ENCODE results near the gene ARMC8.

The ARMC8 gene

GRCh38 chr3:138203938-138204337 lies 16.8 kb downstream of the ARMC8 start:
- no peak overlapping the region for H3K4me3 ChIP-seq (ENCODE audit: low read depth, low read length)
- DNase-seq (ENCODE audit: low read depth, low spot score), result no peak
- CTCF ChIA-PET, result interaction anchor here (1.3 kb wide), 1 partner anchor 17 kb away, joined by 4 read pairs; the partner anchor contains the start of gene ARMC8
- TF ChIP-seq CTCF (IDR thresholded peaks at IDR 0.05; ENCODE audit: insufficient read depth, low read length, missing control alignments), result no peak
- POLR2A ChIA-PET, result no interaction called here

- no peak overlapping the region for H3K4me3 ChIP-seq (ENCODE audit: low read depth, low read length)
- ChIA-PET POLR2A (no interaction called here), CTCF (no interaction called here)
- DNase-seq (ENCODE audit: low read depth, low spot score), result no peak
- no peak for TF ChIP-seq CTCF (IDR thresholded peaks at IDR 0.05; ENCODE audit: insufficient read depth, low read length, missing control alignments)
Measured at GRCh38 chr3:138205527-138205926, 18.4 kb downstream of the ARMC8 start.

GRCh38 chr3:138206196-138206595 lies 19.1 kb downstream of the ARMC8 start:
- H3K4me3 ChIP-seq (ENCODE audit: low read depth, low read length), result no peak overlapping the region
- DNase-seq (ENCODE audit: low read depth, low spot score), result no peak
- no peak for TF ChIP-seq CTCF (IDR thresholded peaks at IDR 0.05; ENCODE audit: insufficient read depth, low read length, missing control alignments)
- POLR2A ChIA-PET, result no interaction called here
- CTCF ChIA-PET, result no interaction called here

GRCh38 chr3:138210528-138210927 lies 23.4 kb downstream of the ARMC8 start:
- DNase-seq (ENCODE audit: low read depth, low spot score), result no peak
- TF ChIP-seq CTCF (IDR thresholded peaks at IDR 0.05; ENCODE audit: insufficient read depth, low read length, missing control alignments), result no peak
- H3K4me3 ChIP-seq (ENCODE audit: low read depth, low read length), result no peak overlapping the region
- POLR2A ChIA-PET, result no interaction called here
- CTCF ChIA-PET, result no interaction called here

GRCh38 chr3:138213398-138214085 lies 26.4 kb downstream of the ARMC8 start:
- POLR2A ChIA-PET, result interaction anchor here (0.6 kb wide), 1 partner anchor 10 kb away, joined by 3 read pairs; no protein-coding TSS in a partner anchor
- no peak for DNase-seq (ENCODE audit: low read depth, low spot score)
- H3K4me3 ChIP-seq (ENCODE audit: low read depth, low read length), result no peak overlapping the region
- no peak for TF ChIP-seq CTCF (IDR thresholded peaks at IDR 0.05; ENCODE audit: insufficient read depth, low read length, missing control alignments)
- CTCF ChIA-PET, result interaction anchor here (1.2 to 1.5 kb wide), 2 partner anchors 10 to 32 kb away, joined by 3 to 4 read pairs; no protein-coding TSS in a partner anchor

- H3K4me3 ChIP-seq (ENCODE audit: low read depth, low read length), result no peak overlapping the region
- DNase-seq (ENCODE audit: low read depth, low spot score), result no peak
- POLR2A ChIA-PET, result no interaction called here
- TF ChIP-seq CTCF (IDR thresholded peaks at IDR 0.05; ENCODE audit: insufficient read depth, low read length, missing control alignments), result no peak
- CTCF ChIA-PET, result interaction anchor here (1.0 kb wide), 1 partner anchor 16 kb away, joined by 3 read pairs; no protein-coding TSS in a partner anchor
Measured at GRCh38 chr3:138219255-138219654, 32.2 kb downstream of the ARMC8 start.
